IPS-18a (cell line): ENCODE measurements around the gene SLC66A2.
"Not testable (repeated sequence)": the region's sequence is repeated elsewhere in the genome, so short reads cannot be mapped to it uniquely, and the experiment has no call there.

Source experiments
- H3K27ac ChIP-seq: one replicate; pipeline ENCODE4 v1.5.1; 2013; ENCODE audit warnings: low read length
- H3K27me3 ChIP-seq: one replicate; pipeline ENCODE4 v1.6.1; 2013; ENCODE audit warnings: mild to moderate bottlenecking, low read length; ENCODE audit not compliant: control insufficient read depth, insufficient read depth
- H3K36me3 ChIP-seq: one replicate; pipeline ENCODE4 v1.6.1; 2013; ENCODE audit warnings: low read depth, low read length; ENCODE audit not compliant: control insufficient read depth
- H3K4me1 ChIP-seq: one replicate; pipeline ENCODE4 v1.6.1; 2013; ENCODE audit warnings: low read depth, low read length; ENCODE audit not compliant: control insufficient read depth
- H3K4me3 ChIP-seq: one replicate; pipeline ENCODE4 v1.5.1; 2013; ENCODE audit warnings: low read length
- H3K9ac ChIP-seq: one replicate; pipeline ENCODE4 v1.6.1; 2013; ENCODE audit warnings: mild to moderate bottlenecking, low read length, moderate library complexity
- H3K9me3 ChIP-seq: one replicate; pipeline ENCODE4 v1.6.1; 2013; ENCODE audit warnings: low read depth, low read length; ENCODE audit not compliant: control insufficient read depth

The SLC66A2 gene

DNA sequence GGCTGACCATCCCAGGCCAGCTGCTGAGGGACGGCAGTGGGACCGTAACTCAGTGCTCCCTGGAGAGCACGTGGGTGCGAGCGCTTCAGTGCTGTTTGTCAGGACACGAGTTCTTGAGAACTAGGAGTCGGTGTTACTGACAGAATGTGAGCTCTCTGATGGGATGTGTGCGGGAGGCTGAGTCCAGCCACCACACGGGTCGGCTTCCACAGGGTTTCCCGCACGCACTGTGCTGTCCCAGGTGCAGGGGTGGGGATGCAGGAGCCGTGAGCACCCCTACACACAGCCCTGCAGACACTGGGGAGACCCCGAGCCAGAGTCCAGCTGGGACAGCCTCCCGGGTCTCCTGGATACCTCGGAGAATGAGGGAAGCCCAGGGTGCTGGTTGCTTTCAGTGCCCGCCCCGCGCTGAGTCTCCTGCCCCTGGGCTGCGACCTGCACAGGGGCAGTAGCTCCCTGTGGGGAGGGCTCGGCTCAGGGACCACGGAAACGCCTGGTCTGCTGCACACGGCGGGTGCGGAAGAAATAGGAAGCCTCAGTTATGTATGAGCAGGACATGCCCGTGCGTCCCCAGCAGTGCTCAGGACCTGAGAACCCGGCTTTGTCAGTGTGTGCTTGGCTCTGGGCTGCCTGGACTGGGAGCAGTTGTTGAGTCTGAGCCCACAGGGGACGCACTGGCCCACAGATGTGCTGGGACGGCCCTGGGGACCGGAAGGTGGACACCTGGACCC is 82.5 kb downstream of the SLC66A2 start:
- no peaks in the 10 kb centered on the region for H3K27me3 ChIP-seq
- H3K4me3 ChIP-seq = no peak overlapping the region
- no peak overlapping the region for H3K27ac ChIP-seq
- no peaks in the 10 kb centered on the region for H3K4me1 ChIP-seq
- H3K9ac ChIP-seq = no peak overlapping the region
- H3K36me3 ChIP-seq = no peaks in the 10 kb centered on the region
- no peaks in the 10 kb centered on the region for H3K9me3 ChIP-seq

DNA sequence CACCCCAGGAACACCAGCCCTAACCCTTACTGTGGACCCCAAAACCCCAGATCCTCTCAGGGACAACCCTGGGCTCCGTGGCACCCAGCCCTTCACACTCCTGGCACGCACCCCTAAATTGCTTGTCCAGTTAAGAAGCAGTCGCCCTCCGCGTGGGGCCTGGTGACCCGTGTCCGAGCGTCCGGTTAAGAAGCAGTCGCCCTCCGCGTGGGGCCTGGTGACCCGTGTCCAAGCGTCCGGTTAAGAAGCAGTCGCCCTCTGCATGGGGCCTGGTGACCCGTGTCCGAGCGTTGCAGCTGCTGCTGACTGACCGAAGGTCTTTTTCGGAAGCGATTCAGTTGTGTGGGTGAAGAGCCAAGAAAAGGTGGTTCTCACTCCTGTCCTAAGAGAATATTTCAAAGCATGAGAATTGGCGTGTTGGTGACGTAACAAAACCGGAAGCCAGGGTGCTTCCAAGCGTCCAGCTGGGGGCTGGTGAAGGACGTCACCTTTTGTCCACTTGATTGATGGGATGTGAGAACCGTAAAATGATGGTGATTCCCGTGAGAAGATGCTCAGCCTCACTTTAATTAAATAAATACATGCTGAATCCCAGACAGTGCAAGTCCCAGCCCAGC is 83.2 kb downstream of the SLC66A2 start:
- Histone ChIP-seq H3K36me3 (no peaks in the 10 kb centered on the region), H3K4me1 (no peaks in the 10 kb centered on the region), H3K27me3 (no peaks in the 10 kb centered on the region), H3K9ac (no peak overlapping the region), H3K4me3 (no peak overlapping the region), H3K27ac (no peak overlapping the region), H3K9me3 (no peaks in the 10 kb centered on the region)

DNA sequence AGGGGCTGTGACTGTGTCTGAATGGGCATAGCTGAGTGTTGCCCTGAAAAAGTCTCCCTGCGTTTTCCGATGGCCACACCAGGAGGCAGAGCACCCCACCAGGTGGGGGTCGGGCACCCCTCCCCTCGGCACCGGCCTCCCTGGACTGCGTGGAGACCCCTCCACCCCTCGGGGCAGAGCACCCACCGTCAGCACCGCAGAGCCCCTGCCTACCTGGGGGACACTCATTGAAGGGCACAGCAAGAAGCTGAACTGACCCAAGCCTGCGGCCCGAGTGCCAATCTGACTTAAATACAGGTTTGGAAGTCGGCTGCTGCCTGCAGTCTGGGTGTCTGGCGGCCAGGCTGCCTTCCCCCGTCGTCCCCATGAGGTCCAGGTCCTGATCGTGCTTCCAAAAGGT is 83.8 kb downstream of the SLC66A2 start:
- no peaks in the 10 kb centered on the region for H3K27me3 ChIP-seq
- no peak overlapping the region for H3K9ac ChIP-seq
- H3K36me3 ChIP-seq = no peaks in the 10 kb centered on the region
- H3K4me3 ChIP-seq = no peak overlapping the region
- no peak overlapping the region for H3K27ac ChIP-seq
- H3K4me1 ChIP-seq = no peaks in the 10 kb centered on the region
- H3K9me3 ChIP-seq = no peaks in the 10 kb centered on the region

DNA sequence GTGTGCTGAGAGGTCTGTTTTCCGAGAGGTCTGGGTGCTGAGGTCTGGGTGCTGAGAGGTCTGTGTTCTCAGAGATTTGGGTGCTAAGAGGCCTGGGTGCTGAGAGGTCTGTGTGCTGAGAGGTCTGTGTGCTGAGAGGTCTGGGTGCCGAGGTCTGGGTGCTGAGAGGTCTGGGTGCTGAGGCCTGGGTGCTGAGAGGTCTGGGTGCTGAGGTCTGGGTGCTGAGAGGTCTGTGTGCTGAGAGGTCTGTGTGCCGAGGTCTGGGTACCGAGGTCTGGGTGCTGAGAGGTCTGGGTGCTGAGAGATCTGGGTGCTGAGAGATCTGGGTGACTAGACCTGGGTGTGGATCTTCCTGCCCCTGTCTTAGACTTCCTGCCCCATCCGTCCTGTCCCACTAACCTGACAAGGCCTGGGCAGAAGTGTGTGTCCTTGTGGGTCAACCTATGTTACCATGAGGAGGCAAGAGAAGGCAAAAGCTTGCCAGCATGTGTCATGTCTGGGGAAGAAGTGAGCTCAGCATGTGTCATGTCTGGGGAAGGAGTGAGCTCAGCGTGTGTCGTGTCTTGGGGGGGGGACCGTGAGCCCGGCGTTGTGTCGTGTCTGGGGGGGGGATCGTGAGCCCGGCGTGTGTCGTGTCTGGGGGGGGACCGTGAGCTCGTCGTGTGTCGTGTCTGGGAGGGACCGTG is 84.4 kb downstream of the SLC66A2 start:
- H3K27ac ChIP-seq = no peak overlapping the region
- H3K9ac ChIP-seq = no peak overlapping the region
- H3K4me1 ChIP-seq = no peaks in the 10 kb centered on the region
- H3K9me3 ChIP-seq = no peaks in the 10 kb centered on the region
- H3K27me3 ChIP-seq = no peaks in the 10 kb centered on the region
- H3K4me3 ChIP-seq = no peak overlapping the region
- no peaks in the 10 kb centered on the region for H3K36me3 ChIP-seq

DNA sequence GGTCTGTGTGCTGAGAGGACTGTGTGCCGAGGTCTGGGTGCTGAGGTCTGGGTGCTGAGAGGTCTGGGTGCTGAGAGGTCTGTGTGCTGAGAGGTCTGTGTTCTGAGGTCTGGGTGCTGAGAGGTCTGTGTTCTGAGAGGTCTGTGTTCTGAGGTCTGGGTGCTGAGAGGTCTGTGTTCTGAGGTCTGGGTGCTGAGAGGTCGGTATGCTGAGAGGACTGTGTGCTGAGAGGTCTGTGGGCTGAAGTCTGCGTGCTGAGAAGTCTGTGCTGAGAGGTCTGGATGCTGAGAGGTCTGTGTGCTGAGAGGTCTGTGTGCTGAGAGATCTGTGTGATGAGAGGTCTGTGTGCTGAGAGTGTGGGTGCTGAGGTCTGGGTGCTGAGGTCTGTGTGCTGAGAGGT is 85.5 kb downstream of the SLC66A2 start:
- H3K36me3 ChIP-seq, H3K27me3 ChIP-seq, H3K4me1 ChIP-seq, H3K4me3 ChIP-seq, H3K27ac ChIP-seq, H3K9me3 ChIP-seq, H3K9ac ChIP-seq: not testable (repeated sequence)

- not testable (repeated sequence) for H3K4me3 ChIP-seq, H3K9me3 ChIP-seq, H3K27me3 ChIP-seq, H3K36me3 ChIP-seq, H3K27ac ChIP-seq, H3K4me1 ChIP-seq, H3K9ac ChIP-seq
Observed at GRCh38 chr18:79864955-79865354, 86.5 kb downstream of the SLC66A2 start.

- Histone ChIP-seq H3K4me1 (no peaks in the 10 kb centered on the region), H3K36me3 (no peaks in the 10 kb centered on the region), H3K27me3 (no peaks in the 10 kb centered on the region), H3K27ac (no peak overlapping the region), H3K4me3 (no peak overlapping the region), H3K9me3 (no peaks in the 10 kb centered on the region), H3K9ac (no peak overlapping the region)
Observed at GRCh38 chr18:79864006-79864725, 87.3 kb downstream of the SLC66A2 start.

- H3K27me3 ChIP-seq = no peaks in the 10 kb centered on the region
- H3K36me3 ChIP-seq = no peaks in the 10 kb centered on the region
- no peaks in the 10 kb centered on the region for H3K9me3 ChIP-seq
- no peaks in the 10 kb centered on the region for H3K4me1 ChIP-seq
- no peak overlapping the region for H3K27ac ChIP-seq
- no peak overlapping the region for H3K9ac ChIP-seq
- no peak overlapping the region for H3K4me3 ChIP-seq
Observed at GRCh38 chr18:79863161-79864005, 88.1 kb downstream of the SLC66A2 start.

DNA sequence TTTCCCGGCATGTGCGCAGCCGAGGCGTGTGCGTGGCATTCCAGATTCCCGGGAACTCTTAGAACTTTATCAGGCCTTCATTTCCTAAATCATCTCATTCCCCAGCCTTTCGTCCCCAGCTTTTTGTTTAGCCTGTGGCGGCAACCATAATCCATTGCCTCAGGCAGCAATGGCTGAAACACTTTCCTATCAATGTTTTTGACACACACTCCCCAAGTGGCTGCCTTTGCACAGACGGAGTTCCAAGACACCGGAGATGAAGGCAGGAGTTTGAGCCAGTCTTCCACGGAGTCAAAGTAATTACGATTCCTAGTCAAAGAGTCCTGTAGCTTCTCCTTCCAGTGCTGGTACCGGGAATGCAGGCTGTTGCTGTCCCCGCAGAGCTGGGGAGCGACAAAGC is 88.9 kb downstream of the SLC66A2 start:
- Histone ChIP-seq H3K4me3 (no peak overlapping the region), H3K36me3 (no peaks in the 10 kb centered on the region), H3K9ac (no peak overlapping the region), H3K9me3 (no peaks in the 10 kb centered on the region), H3K27me3 (no peaks in the 10 kb centered on the region), H3K4me1 (no peaks in the 10 kb centered on the region), H3K27ac (no peak overlapping the region)

- Histone ChIP-seq H3K4me1 (no peaks in the 10 kb centered on the region), H3K4me3 (no peak overlapping the region), H3K27ac (no peak overlapping the region), H3K9me3 (no peaks in the 10 kb centered on the region), H3K27me3 (no peaks in the 10 kb centered on the region), H3K9ac (no peak overlapping the region), H3K36me3 (no peaks in the 10 kb centered on the region)
Observed at GRCh38 chr18:79861687-79862086, 89.8 kb downstream of the SLC66A2 start.

GRCh38 chr18:79859314-79859713 is 92.1 kb downstream of the SLC66A2 start:
- Histone ChIP-seq H3K9me3 (no peaks in the 10 kb centered on the region), H3K27ac (no peak overlapping the region), H3K27me3 (peaks cover 9% of the 10 kb centered on the region), H3K9ac (no peak overlapping the region), H3K4me1 (no peaks in the 10 kb centered on the region), H3K36me3 (no peaks in the 10 kb centered on the region), H3K4me3 (no peak overlapping the region)
